GM12878 (cell line): ENCODE measurements around the gene REXO1. TPM values are rescaled to one million over a fixed set of nuclear protein-coding genes. Genes with fewer than 3 reads are reported as not detected.
"Not testable (repeated sequence)": the region's sequence is repeated elsewhere in the genome, so short reads cannot be mapped to it uniquely, and the experiment has no call there.

Source experiments
- ATAC-seq: fragments of 200-7000 bp; cut with Tn5 transposase; 3 replicates; pipeline ENCODE4 v1.9.1; 2020; ENCODE audit warnings: mild to moderate bottlenecking, moderate library complexity
- BruUV-seq: library from RNA; stranded (reverse); fragments of 400-500 nt; replicated peaks from 2 replicates; lab custom pipeline; 2021; lab: Mats Ljungman, UMichigan
- CTCF ChIA-PET: fragments of 300-600 bp; sonication (Branson Sonifier 250); formaldehyde crosslinking; extraction: SDS; loops from one replicate; lab custom pipeline; 2021; ENCODE audit warnings: inconsistent platforms; lab: Yijun Ruan, JAX
- POLR2A ChIA-PET: fragments of 350-600 bp; formaldehyde crosslinking; extraction: SDS; loops from one replicate; lab custom pipeline; 2021; ENCODE audit warnings: inconsistent platforms; lab: Charles Lee
- RAD21 ChIA-PET: fragments of 300-600 bp; sonication (Branson Sonifier 250); formaldehyde crosslinking; loops from one replicate; lab custom pipeline; 2023; ENCODE audit warnings: antibody characterized with exemption; ENCODE audit not compliant: unreplicated experiment; lab: Charles Lee
- SMC1A ChIA-PET: fragments of 300-600 bp; sonication (Branson Sonifier 250); formaldehyde crosslinking; loops from one replicate; lab custom pipeline; 2023; ENCODE audit not compliant: unreplicated experiment, uncharacterized antibody; lab: Charles Lee
- DNase-seq: peaks from one replicate; pipeline ENCODE4 v3.0.0-alpha.2; 2011; ENCODE audit warnings: low read depth, low spot score
- FAIRE-seq: peaks from 3 replicates; lab custom pipeline; 2011; peaks lifted over from hg19 to GRCh38; lab: Jason Lieb, UNC
- H2AFZ ChIP-seq: 2 replicates; pipeline ENCODE4 v1.6.0; 2011; ENCODE audit warnings: low read depth, low read length, control low read depth; ENCODE audit not compliant: control insufficient read depth
- H3K27ac ChIP-seq: 2 replicates; pipeline ENCODE4 v1.5.1; 2011; ENCODE audit warnings: control low read depth; ENCODE audit not compliant: control insufficient read depth, insufficient read depth
- H3K27me3 ChIP-seq, 2 experiments: replicated peaks in 1 of 2; 2 replicates each; pipeline versions ENCODE4 v1.6.0 to v1.6.1; 2011; ENCODE audit warnings: low read length in 1 of 2; ENCODE audit not compliant: control insufficient read depth in 2 of 2, insufficient read depth in 2 of 2
- H3K36me3 ChIP-seq, 2 experiments: 2 replicates each; pipeline ENCODE4 v1.5.1; 2011; ENCODE audit warnings: low read length in 1 of 2; ENCODE audit not compliant: control insufficient read depth in 2 of 2, insufficient read depth in 2 of 2
- H3K4me1 ChIP-seq: 2 replicates; pipeline ENCODE4 v1.6.1; 2011; ENCODE audit warnings: mild to moderate bottlenecking, low read length, moderate library complexity, mixed read lengths; ENCODE audit not compliant: control insufficient read depth, insufficient read depth
- H3K4me2 ChIP-seq: 2 replicates; pipeline ENCODE4 v1.6.0; 2011; ENCODE audit warnings: control low read depth; ENCODE audit not compliant: control insufficient read depth, insufficient read depth
- H3K4me3 ChIP-seq: fragments of 200-600 bp; sonication (generic); 2 replicates; pipeline ENCODE4 v1.5.1; 2016
- H3K79me2 ChIP-seq: 2 replicates; pipeline ENCODE4 v1.6.0; 2011; ENCODE audit warnings: low read length; ENCODE audit not compliant: control insufficient read depth, insufficient read depth
- H3K9ac ChIP-seq: 2 replicates; pipeline ENCODE4 v1.8.0; 2011; ENCODE audit warnings: low read length, control low read depth, mixed read lengths; ENCODE audit not compliant: control insufficient read depth, insufficient read depth
- H3K9me3 ChIP-seq: replicated peaks from 3 replicates; pipeline ENCODE4 v1.5.1; 2011; ENCODE audit warnings: mild to moderate bottlenecking, low read length; ENCODE audit not compliant: control insufficient read depth, insufficient read depth
- H4K20me1 ChIP-seq: 2 replicates; pipeline ENCODE4 v1.6.0; 2011; ENCODE audit not compliant: control insufficient read depth, insufficient read depth
- CREB1 ChIP-seq: IDR thresholded peaks from 2 replicates; pipeline ENCODE4 v1.6.1; 2012; ENCODE audit warnings: low read depth, mild to moderate bottlenecking, inconsistent platforms
- FOXK2 ChIP-seq: fragments of 450-650 bp; IDR thresholded peaks from 2 replicates; pipeline ENCODE4 v1.6.1; 2017; ENCODE audit warnings: mild to moderate bottlenecking, moderate library complexity
- GABPA ChIP-seq: IDR thresholded peaks from 2 replicates; pipeline ENCODE4 v1.6.1; 2014; ENCODE audit warnings: antibody characterized with exemption, low read depth, mild to moderate bottlenecking, inconsistent platforms
- NR2C1 ChIP-seq: fragments of 450-650 bp; IDR thresholded peaks from 2 replicates; pipeline ENCODE4 v1.6.1; 2017; ENCODE audit warnings: antibody characterized with exemption, mild to moderate bottlenecking, moderate library complexity
- SMARCA5 ChIP-seq: fragments of 450-650 bp; IDR thresholded peaks from 2 replicates; pipeline ENCODE4 v1.6.1; 2017; ENCODE audit warnings: mild to moderate bottlenecking
- YY1 ChIP-seq: IDR thresholded peaks from 2 replicates; pipeline ENCODE4 v1.6.1; 2011; ENCODE audit warnings: low read depth, mild to moderate bottlenecking, low read length
- ZNF384 ChIP-seq: IDR thresholded peaks from 2 replicates; pipeline ENCODE4 v1.6.1; 2012; ENCODE audit warnings: low read depth, mild to moderate bottlenecking, low read length, improper control_type of control experiment, borderline replicate concordance
- WGBS: methylation state at CpG from one replicate; pipeline ENCODE4 v1.1.6; 2016; ENCODE audit warnings: low lambda C conversion rate; ENCODE audit not compliant: insufficient replicate concordance, insufficient coverage; ENCODE audit errors: missing lambda C conversion rate; 5-methylcytosine and 5-hydroxymethylcytosine counted together
- in situ Hi-C: fragments of 300-500 bp; cut with MboI; formaldehyde crosslinking; loops from 9 replicates; pipeline ENCODE4 v1.14.3; 2018; ENCODE audit warnings: mixed read lengths
- intact Hi-C: fragments of 100-400 bp; cut with micrococcal nuclease; formaldehyde crosslinking; loops from one replicate; pipeline ENCODE4 v1.14.2; 2022; ENCODE audit not compliant: unreplicated experiment
- polyA plus RNA-seq, 11 experiments: library from polyadenylated mRNA; depleted of rRNA in 4 of 11; unstranded in 6 of 11; stranded (reverse) in 5 of 11; fragments of >200 nt; fragmentation: Nextera tagmentation in 4 of 11; fragmentation: Illumina TruSeq in 1 of 11; extraction: Ambion mirVana in 4 of 11; extraction: Trizol in 1 of 11; gene quantifications; 1 replicate in 1 of 11; 2 replicates in 10 of 11; pipeline versions ENCODE4 v1.2.1 to v1.2.3, GENCODE V29; 2011 to 2016; ENCODE audit warnings: inconsistent platforms in 2 of 11, missing spikeins in 2 of 11, low read depth in 1 of 11
- total RNA-seq, 4 experiments: library from RNA; depleted of rRNA in 3 of 4; stranded (reverse); fragments of >200 nt in 3 of 4; fragmentation: Illumina TruSeq in 1 of 4; extraction: Trizol in 1 of 4; gene quantifications; 2 replicates each; pipeline versions ENCODE4 v1.2.1 to v1.2.3, GENCODE V29; 2013 to 2021
- TF ChIP-seq, protein P1 (sequence below): fragments of 450-650 bp; IDR thresholded peaks from 2 replicates; pipeline ENCODE4 v1.6.1; 2016; ENCODE audit warnings: mild to moderate bottlenecking, moderate library complexity, borderline replicate concordance
- TF ChIP-seq, protein P2 (sequence below): fragments of 450-650 bp; IDR thresholded peaks from 2 replicates; pipeline ENCODE4 v1.6.1; 2016; ENCODE audit warnings: mild to moderate bottlenecking

The REXO1 gene
- total and polyA plus RNA-seq, 10 of the 15 experiments (the other 5 are each of a cell fraction or from before 2014, with no cell fraction given): 0.03 to 45.2 (median 8.4) TPM

DNA sequence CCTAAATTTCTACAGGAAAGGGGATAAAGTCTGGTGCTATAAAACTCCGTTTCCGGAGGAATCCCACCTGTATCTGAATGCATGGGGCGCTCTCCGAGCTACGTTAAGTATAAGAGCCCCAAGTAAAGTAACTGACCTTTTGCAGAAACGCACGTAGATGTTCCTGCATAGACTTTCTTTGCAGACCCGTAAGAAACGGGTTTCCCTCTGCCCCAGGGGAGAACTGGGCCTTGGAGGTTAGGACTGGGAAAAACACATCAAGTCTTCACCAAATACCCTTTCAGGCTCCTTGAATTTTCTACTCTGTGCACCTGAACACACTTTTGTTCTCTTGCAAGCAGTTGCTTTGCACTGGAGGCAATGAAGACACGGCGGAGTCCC is 27.0 kb upstream of the REXO1 start:
- H3K27me3 ChIP-seq, intact Hi-C loops, H3K9me3 ChIP-seq, in situ Hi-C loops, BruUV-seq, H3K4me1 ChIP-seq, H2AFZ ChIP-seq, H4K20me1 ChIP-seq, DNase-seq, H3K36me3 ChIP-seq: not testable (repeated sequence)
- ChIA-PET POLR2A (interaction anchor here (0.7 to 2.4 kb wide), 8 partner anchors 9 to 718 kb away, joined by 3 to 15 read pairs (median 6); no protein-coding TSS in a partner anchor), CTCF (interaction anchor here (0.7 to 3.2 kb wide), 6 partner anchors 9 to 67 kb away, joined by 3 to 19 read pairs (median 3); no protein-coding TSS in a partner anchor), RAD21 (interaction anchor here (0.8 to 1.7 kb wide), 5 partner anchors 10 to 34 kb away, joined by 3 to 6 read pairs (median 5); no protein-coding TSS in a partner anchor), SMC1A (interaction anchor here (0.9 to 1.2 kb wide), 4 partner anchors 11 to 29 kb away, joined by 3 to 6 read pairs (median 4); no protein-coding TSS in a partner anchor)
- H3K79me2 ChIP-seq: peaks cover 39% of the 10 kb centered on the region
- H3K27ac ChIP-seq: peak overlapping the region; percentile 93
- peak overlapping the region; percentile 89 for H3K4me3 ChIP-seq
- WGBS: 2% methylated on average over 11 of the region's 11 CpGs
- FAIRE-seq: peak; percentile 52
- ATAC-seq: peak; percentile 14
- peak overlapping the region; percentile 85 for H3K4me2 ChIP-seq
- peak overlapping the region; percentile 94 for H3K9ac ChIP-seq

DNA sequence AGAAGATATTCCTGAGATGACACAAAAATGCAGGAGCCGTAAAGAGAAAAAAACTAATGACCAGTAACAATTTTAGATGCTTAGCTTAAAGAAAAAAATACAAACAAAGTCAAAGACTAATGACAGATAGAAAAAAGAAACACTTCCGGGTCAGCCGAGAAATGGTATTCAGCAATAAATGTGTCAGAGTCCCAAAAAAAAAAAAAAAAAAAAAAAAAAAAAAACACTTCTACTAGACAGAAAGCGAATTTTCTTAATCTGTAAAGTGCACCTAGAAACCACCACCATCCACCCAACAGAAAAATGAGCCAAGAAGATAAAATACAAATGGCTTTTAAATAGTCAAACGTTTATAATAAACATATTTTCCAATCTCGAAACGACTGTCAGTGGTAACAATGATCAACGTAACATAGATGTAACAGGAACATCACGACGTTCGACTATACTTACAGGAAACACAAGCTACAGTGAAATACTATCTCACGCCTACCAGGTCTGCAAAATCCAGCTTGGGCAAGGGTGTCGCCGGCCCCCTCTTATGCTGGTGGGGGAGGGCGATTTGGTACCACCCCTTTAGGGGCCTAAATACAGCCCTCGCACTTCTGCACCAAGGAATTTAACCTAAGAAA is 26.4 kb upstream of the REXO1 start:
- BruUV-seq: no TSS peak
- Histone ChIP-seq H3K9me3 (no peaks in the 10 kb centered on the region), H4K20me1 (no peaks in the 10 kb centered on the region), H3K4me2 (peak overlapping the region; percentile 85), H3K27ac (peak overlapping the region; percentile 93), H2AFZ (no peak overlapping the region), H3K27me3 (no peaks in the 10 kb centered on the region), H3K36me3 (peaks cover 3 to 9% of the 10 kb centered on the region in 2 experiments; a peak in 3 of 4 replicates), H3K4me3 (peak overlapping the region; percentile 89), H3K9ac (peak overlapping the region; percentile 94), H3K79me2 (peaks cover 39% of the 10 kb centered on the region), H3K4me1 (peaks cover 3% of the 10 kb centered on the region; the same call in 1 of the 2 replicates)
- in situ Hi-C loops: loop anchor here (25.0 kb wide), 1 partner anchor 1488 kb away; the partner anchor contains the start of gene NFIC
- 5% methylated on average over 16 of the region's 16 CpGs for WGBS
- FAIRE-seq (peak; percentile 71), DNase-seq (no peak), ATAC-seq (peak; percentile 19)
- TF ChIP-seq SMARCA5 (no peak), CREB1 (peak; percentile 12; the same call in 1 of the 2 replicates), NR2C1 (peak; percentile 88), FOXK2 (no peak), GABPA (peak; percentile 66), YY1 (no peak), ZNF384 (peak; percentile 81)
- TF ChIP-seq, protein P1, sequence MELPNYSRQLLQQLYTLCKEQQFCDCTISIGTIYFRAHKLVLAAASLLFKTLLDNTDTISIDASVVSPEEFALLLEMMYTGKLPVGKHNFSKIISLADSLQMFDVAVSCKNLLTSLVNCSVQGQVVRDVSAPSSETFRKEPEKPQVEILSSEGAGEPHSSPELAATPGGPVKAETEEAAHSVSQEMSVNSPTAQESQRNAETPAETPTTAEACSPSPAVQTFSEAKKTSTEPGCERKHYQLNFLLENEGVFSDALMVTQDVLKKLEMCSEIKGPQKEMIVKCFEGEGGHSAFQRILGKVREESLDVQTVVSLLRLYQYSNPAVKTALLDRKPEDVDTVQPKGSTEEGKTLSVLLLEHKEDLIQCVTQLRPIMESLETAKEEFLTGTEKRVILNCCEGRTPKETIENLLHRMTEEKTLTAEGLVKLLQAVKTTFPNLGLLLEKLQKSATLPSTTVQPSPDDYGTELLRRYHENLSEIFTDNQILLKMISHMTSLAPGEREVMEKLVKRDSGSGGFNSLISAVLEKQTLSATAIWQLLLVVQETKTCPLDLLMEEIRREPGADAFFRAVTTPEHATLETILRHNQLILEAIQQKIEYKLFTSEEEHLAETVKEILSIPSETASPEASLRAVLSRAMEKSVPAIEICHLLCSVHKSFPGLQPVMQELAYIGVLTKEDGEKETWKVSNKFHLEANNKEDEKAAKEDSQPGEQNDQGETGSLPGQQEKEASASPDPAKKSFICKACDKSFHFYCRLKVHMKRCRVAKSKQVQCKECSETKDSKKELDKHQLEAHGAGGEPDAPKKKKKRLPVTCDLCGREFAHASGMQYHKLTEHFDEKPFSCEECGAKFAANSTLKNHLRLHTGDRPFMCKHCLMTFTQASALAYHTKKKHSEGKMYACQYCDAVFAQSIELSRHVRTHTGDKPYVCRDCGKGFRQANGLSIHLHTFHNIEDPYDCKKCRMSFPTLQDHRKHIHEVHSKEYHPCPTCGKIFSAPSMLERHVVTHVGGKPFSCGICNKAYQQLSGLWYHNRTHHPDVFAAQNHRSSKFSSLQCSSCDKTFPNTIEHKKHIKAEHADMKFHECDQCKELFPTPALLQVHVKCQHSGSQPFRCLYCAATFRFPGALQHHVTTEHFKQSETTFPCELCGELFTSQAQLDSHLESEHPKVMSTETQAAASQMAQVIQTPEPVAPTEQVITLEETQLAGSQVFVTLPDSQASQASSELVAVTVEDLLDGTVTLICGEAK: peak; percentile 53; the same call in 1 of the 2 replicates
- TF ChIP-seq, protein P2, sequence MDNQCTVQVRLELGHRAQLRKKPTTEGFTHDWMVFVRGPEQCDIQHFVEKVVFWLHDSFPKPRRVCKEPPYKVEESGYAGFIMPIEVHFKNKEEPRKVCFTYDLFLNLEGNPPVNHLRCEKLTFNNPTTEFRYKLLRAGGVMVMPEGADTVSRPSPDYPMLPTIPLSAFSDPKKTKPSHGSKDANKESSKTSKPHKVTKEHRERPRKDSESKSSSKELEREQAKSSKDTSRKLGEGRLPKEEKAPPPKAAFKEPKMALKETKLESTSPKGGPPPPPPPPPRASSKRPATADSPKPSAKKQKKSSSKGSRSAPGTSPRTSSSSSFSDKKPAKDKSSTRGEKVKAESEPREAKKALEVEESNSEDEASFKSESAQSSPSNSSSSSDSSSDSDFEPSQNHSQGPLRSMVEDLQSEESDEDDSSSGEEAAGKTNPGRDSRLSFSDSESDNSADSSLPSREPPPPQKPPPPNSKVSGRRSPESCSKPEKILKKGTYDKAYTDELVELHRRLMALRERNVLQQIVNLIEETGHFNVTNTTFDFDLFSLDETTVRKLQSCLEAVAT: 0 out of 2 replicates have a peak, but pooled peaks have one; percentile 32
- intact Hi-C loops: no loop called here
- ChIA-PET RAD21 (interaction anchor here (0.6 to 1.6 kb wide), 7 partner anchors 10 to 195 kb away, joined by 3 to 6 read pairs (median 4); no protein-coding TSS in a partner anchor), SMC1A (interaction anchor here (0.9 to 1.2 kb wide), 4 partner anchors 10 to 29 kb away, joined by 3 to 6 read pairs (median 4); no protein-coding TSS in a partner anchor), POLR2A (interaction anchor here (0.7 to 2.4 kb wide), 8 partner anchors 9 to 719 kb away, joined by 3 to 15 read pairs (median 6); no protein-coding TSS in a partner anchor), CTCF (interaction anchor here (0.7 to 3.2 kb wide), 6 partner anchors 8 to 67 kb away, joined by 3 to 19 read pairs (median 3); no protein-coding TSS in a partner anchor)
